ENCODE data around the gene SARS2. TPM values are rescaled to one million over a fixed set of nuclear protein-coding genes. Genes with fewer than 3 reads are reported as not detected.

The SARS2 gene
- total RNA-seq, 2 experiments from 2014 or later: 43.4 to 48.6 TPM

DNA sequence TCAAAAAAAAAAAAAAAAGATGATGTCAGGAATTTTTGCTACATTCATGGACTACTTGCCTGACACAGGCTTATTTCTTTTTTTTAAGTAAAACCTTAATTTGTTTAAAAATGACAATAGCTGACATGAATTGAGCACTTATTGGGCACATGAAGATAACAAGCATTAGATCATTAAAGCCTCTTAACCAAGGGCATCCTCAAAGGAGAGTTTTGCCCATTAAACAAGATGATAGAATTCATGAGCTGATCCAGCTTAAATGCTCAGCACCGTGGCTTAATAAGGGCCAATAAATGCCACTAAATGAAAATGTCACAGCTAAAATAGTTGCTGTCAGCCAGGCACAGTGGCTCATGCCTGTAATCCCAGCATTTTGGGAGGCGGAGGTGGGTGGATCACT lies 25.7 kb upstream of the SARS2 start:
- peaks cover 2% of the 10 kb centered on the region for H3K4me1 Mint-ChIP-seq (ENCODE audit: low read depth)
- no peaks in the 10 kb centered on the region for H3K9me3 Mint-ChIP-seq
- no peaks in the 10 kb centered on the region for H3K36me3 Mint-ChIP-seq (ENCODE audit: low read depth)
- intact Hi-C loops (cut with micrococcal nuclease): no loop called here
- TF ChIP-seq, protein P1, sequence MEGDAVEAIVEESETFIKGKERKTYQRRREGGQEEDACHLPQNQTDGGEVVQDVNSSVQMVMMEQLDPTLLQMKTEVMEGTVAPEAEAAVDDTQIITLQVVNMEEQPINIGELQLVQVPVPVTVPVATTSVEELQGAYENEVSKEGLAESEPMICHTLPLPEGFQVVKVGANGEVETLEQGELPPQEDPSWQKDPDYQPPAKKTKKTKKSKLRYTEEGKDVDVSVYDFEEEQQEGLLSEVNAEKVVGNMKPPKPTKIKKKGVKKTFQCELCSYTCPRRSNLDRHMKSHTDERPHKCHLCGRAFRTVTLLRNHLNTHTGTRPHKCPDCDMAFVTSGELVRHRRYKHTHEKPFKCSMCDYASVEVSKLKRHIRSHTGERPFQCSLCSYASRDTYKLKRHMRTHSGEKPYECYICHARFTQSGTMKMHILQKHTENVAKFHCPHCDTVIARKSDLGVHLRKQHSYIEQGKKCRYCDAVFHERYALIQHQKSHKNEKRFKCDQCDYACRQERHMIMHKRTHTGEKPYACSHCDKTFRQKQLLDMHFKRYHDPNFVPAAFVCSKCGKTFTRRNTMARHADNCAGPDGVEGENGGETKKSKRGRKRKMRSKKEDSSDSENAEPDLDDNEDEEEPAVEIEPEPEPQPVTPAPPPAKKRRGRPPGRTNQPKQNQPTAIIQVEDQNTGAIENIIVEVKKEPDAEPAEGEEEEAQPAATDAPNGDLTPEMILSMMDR (IDR thresholded peaks at IDR 0.05): no peak
- CTCF ChIA-PET: interaction anchor here (1.1 kb wide), 1 partner anchor 96 kb away, joined by 3 read pairs; no protein-coding TSS in a partner anchor
- DNase-seq: no peak
- H3K27ac Mint-ChIP-seq: no peak overlapping the region
- H3K27me3 Mint-ChIP-seq: peaks cover 17% of the 10 kb centered on the region
- no peak overlapping the region for H3K4me3 Mint-ChIP-seq
- ATAC-seq: no peak
- POLR2A ChIA-PET: no interaction called here

DNA sequence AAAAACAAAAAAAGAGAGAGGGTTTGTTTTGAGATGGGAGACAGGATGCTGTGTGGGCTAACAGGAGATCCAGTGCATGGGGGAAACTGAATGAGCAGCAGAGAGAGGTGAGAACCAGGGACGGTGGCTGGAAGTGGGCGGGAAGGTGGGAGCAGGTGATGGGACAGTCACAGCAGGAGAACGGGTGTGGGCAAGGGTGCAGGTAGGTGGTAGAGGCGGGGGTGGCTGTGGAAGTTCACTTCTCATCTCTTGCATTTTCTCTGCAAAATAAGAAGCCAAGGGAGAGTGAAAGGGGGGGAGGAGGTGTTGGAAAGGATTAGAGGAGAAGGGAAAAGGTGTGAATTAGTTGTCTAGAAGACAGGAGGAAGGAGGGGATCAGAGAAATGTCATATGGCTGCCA lies 23.1 kb upstream of the SARS2 start:
- Mint-ChIP-seq H3K4me3 (no peak overlapping the region), H3K27ac (no peak overlapping the region), H3K4me1 (ENCODE audit: low read depth) (peaks cover 11% of the 10 kb centered on the region), H3K9me3 (no peaks in the 10 kb centered on the region), H3K27me3 (peaks cover 25% of the 10 kb centered on the region), H3K36me3 (ENCODE audit: low read depth) (no peaks in the 10 kb centered on the region)
- TF ChIP-seq, protein P1 (IDR thresholded peaks at IDR 0.05): no peak
- no peak for ATAC-seq
- intact Hi-C loops (cut with micrococcal nuclease): no loop called here
- ChIA-PET POLR2A (no interaction called here), CTCF (interaction anchor here (1.1 to 1.7 kb wide), 3 partner anchors 24 to 120 kb away, joined by 3 to 5 read pairs (median 4); no protein-coding TSS in a partner anchor)
- DNase-seq: no peak

DNA sequence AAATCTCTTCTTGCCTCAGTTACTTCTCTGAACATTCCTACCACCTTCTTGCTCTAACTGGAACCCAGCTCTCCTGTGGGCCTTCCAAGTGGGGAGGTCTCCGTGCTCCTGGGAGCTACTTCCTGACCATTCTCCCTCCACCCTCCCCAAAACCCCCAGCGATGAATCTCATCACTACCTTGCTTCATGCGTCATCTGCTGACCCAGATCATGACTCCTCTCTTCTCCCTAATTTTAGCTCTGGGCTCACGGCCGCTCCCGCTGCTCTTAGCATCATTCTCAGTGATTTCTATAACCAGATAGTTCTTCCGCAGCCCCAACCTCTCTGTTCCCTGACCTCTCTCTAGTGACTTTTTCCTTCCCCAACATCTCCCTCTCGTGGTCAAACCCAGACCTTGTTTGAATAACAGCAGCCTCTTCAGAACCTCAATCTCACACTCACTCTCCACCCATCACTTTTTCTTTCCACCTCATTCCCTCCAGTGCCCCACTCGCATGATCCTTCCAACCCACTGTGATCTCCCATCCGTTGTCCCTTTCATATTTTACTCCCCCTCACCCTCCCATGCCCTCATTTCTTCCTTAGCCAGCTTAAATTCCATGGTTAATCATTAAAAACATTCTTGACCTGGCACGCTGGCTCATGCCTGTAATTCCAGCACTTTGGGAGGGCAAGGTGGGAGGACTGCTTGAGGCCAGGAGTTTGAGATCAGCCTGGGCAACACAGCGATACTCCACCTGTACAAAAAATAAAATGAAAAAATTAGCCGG lies 22.0 kb upstream of the SARS2 start:
- DNase-seq: peak; percentile 56
- no peaks in the 10 kb centered on the region for H3K9me3 Mint-ChIP-seq
- peaks cover 25% of the 10 kb centered on the region for H3K27me3 Mint-ChIP-seq
- ATAC-seq: no peak
- TF ChIP-seq, protein P1 (IDR thresholded peaks at IDR 0.05): peak; percentile 57
- no peak overlapping the region for H3K27ac Mint-ChIP-seq
- intact Hi-C loops (cut with micrococcal nuclease): no loop called here
- peaks cover 11% of the 10 kb centered on the region for H3K4me1 Mint-ChIP-seq (ENCODE audit: low read depth)
- CTCF ChIA-PET: interaction anchor here (0.9 to 1.7 kb wide), 9 partner anchors 8 to 183 kb away, joined by 3 to 5 read pairs (median 4); partner anchors contain the start of genes MRPS12 and SARS2
- POLR2A ChIA-PET: no interaction called here
- H3K36me3 Mint-ChIP-seq (ENCODE audit: low read depth): no peaks in the 10 kb centered on the region
- no peak overlapping the region for H3K4me3 Mint-ChIP-seq

DNA sequence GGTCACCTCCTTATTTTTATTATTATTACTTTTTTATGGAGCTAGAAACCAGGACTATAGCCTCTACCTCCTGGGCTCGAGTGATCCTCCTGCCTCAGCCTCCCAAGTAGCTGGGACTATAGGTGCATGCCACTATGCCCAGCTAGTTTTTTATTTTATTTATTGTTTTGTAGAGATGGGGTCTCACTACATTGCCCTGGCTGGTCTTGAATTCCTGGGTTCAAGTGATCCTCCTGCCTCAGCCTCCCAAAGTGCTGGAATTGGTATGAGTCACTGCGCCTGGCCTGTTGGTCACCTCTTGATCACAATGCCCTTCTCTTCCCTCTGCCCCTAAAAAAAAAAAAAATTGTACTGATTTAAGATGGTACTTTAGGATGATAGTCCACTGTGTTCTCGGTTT lies 20.6 kb upstream of the SARS2 start:
- intact Hi-C loops (cut with micrococcal nuclease): no loop called here
- CTCF ChIA-PET: interaction anchor here (0.8 to 1.6 kb wide), 3 partner anchors 9 to 316 kb away, joined by 3 to 4 read pairs (median 3); no protein-coding TSS in a partner anchor
- H3K36me3 Mint-ChIP-seq (ENCODE audit: low read depth): no peaks in the 10 kb centered on the region
- TF ChIP-seq, protein P1 (IDR thresholded peaks at IDR 0.05): no peak
- peaks cover 11% of the 10 kb centered on the region for H3K4me1 Mint-ChIP-seq (ENCODE audit: low read depth)
- DNase-seq (no peak), ATAC-seq (no peak)
- no peak overlapping the region for H3K27ac Mint-ChIP-seq
- H3K4me3 Mint-ChIP-seq: no peak overlapping the region
- POLR2A ChIA-PET: interaction anchor here (1.2 kb wide), 1 partner anchor 11 kb away, joined by 3 read pairs; no protein-coding TSS in a partner anchor
- H3K27me3 Mint-ChIP-seq: peaks cover 25% of the 10 kb centered on the region
- H3K9me3 Mint-ChIP-seq: no peaks in the 10 kb centered on the region
